Activated T-helper 2 cell treated with anti-CD3 and anti-CD28 coated beads, Interferon-gamma antibody, Interleukin-2, Interleukin-4, amounts not matched to agents 10 μg/mL and 5 μg/mL and 100 μg/mL, durations not matched to agents 14 hours and 24 hours and 36 hours (primary cell): ENCODE results near the gene MOCS3. TPM values are rescaled to one million over a fixed set of nuclear protein-coding genes. Genes with fewer than 3 reads are reported as not detected.

Source experiments
- DNase-seq: peaks from one replicate; pipeline ENCODE4 v3.0.0; 2021; ENCODE audit warnings: low spot score
- H3K27ac Mint-ChIP-seq: one replicate; pipeline ENCODE4 v1.8.0; 2021; ENCODE audit warnings: mixed read lengths
- H3K27me3 Mint-ChIP-seq: one replicate; pipeline ENCODE4 v1.8.0; 2021; ENCODE audit warnings: low read depth, mixed read lengths
- H3K36me3 Mint-ChIP-seq: one replicate; pipeline ENCODE4 v1.8.0; 2021; ENCODE audit warnings: low read depth, mixed read lengths
- H3K4me1 Mint-ChIP-seq: one replicate; pipeline ENCODE4 v1.8.0; 2021; ENCODE audit warnings: low read depth, mixed read lengths
- H3K4me3 Mint-ChIP-seq: one replicate; pipeline ENCODE4 v1.8.0; 2021; ENCODE audit warnings: low read depth, mild to moderate bottlenecking, moderate library complexity, mixed read lengths
- H3K9me3 Mint-ChIP-seq: one replicate; pipeline ENCODE4 v1.8.0; 2021; ENCODE audit warnings: mixed read lengths
- intact Hi-C: fragments of 100-400 bp; cut with micrococcal nuclease; formaldehyde crosslinking; loops from one replicate; pipeline ENCODE4 v1.15.1; 2023
- total RNA-seq: library from RNA; stranded (reverse); gene quantifications from 2 replicates; pipeline ENCODE4 v1.2.3, GENCODE V29; 2022

The MOCS3 gene
- total RNA-seq, 1 donor from 2014 or later, result 4.7 TPM

DNA sequence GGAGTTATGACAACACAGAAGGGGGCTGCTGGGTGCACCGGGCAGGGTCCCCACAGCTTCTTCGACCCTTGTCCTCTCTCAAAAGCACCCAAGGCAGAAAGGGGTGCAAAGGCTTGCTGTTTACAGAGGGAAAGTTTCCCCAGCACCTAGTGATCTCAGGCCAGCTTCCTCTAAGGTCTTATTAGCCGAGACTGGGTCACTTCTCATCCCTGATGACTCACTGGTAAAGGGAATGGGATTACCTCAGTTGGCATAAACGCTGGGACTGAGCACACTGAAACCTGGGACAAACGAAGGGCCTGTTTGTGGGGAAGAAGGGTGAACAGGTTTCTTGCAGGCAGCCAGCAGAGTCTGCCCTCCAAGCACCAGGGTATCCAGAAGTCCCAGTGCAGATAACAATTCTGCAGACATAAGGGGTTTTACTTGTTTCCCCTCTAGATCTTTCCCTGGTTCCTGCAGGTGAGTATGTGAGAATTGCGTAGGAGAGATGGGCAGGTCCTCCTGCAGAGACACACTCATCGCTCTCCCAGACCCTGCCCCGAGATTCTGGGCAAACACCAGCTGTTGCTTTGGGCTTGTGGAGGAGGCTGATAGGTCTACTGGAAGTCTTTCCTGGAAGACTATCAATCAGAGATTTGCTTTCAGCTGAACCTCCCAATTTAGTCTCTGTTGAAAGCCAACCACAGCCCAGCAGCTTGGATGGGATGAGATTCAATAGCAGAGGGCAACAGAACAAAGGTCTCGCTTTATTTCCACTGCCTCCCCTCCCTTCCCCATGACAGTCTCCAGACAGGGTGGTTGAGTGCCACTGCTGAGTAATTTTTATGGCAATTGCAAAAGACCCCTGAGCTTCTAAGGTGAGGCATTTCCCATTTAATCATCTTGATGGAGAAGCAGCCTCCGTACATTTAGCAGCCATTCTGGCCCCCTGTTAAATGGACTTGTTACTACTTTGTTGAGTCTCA lies 38.6 kb downstream of the MOCS3 start:
- Mint-ChIP-seq H3K27ac (no peak overlapping the region), H3K36me3 (no peaks in the 10 kb centered on the region), H3K4me3 (no peak overlapping the region), H3K9me3 (no peaks in the 10 kb centered on the region), H3K27me3 (peaks cover 6% of the 10 kb centered on the region), H3K4me1 (peaks cover 2% of the 10 kb centered on the region)
- no peak for DNase-seq
- intact Hi-C loops, result no loop called here

DNA sequence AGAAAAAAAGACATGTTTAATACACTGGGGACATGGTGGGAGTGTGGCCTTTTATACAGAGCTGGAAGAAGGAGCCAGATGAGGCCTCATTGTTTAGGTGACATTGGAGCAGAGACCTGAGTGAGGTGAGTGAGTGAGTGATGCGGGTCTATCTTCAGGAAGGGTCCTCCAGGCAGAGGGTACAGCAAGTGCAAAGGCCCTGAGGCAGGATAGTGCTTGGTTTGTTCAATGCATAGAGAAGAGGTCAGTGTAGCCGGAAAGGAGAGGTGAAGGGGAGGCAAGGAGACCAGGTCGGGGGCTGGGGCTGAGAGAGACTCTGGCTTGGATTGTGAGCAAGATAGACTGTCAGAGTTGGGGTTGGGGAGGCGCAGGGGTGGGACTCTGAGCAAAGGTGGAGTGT lies 40.7 kb downstream of the MOCS3 start:
- Mint-ChIP-seq H3K27ac (no peak overlapping the region), H3K4me1 (no peaks in the 10 kb centered on the region), H3K9me3 (no peaks in the 10 kb centered on the region), H3K36me3 (no peaks in the 10 kb centered on the region), H3K4me3 (no peak overlapping the region), H3K27me3 (peaks cover 10% of the 10 kb centered on the region)
- DNase-seq, result no peak
- intact Hi-C loops, result no loop called here

DNA sequence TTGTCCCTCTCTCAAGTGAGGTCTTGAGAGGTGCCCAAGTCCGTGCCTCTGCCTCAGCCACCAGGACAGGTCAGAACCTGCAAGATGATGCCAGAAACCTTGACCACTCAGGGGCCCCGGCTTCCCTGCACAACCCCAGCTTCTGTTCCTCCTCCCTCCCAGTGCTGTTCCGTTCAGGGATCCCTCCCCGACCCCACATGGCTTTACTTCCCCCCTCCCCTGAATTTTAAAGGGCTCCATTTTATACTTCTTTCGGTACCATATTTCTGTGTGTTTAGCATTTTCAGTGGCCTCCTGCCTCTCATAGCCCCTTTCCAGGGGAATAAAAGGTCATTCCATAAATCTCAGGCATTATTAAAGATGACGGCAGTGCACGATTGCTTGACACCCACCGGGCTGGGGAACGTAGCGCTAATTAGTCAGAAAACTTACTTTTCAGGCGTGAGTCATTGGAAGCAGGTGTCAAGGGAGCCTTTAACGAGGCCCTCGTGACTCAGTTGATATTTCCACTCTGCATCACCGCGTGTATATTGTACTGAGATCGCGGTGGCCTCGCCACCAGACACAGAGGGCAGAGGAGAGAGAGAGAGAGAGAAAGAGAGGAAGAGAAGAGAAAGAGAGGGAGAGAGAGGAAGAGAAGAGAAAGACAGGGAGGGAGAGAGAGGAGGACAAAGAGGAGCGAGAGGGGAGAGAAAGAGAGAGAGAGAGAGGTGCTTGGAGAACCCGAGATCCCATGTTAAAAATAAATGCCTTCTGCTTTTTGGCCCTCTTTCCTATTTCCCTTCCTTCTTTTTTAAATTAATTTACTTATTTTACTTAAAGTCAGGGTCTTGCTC lies 43.0 kb downstream of the MOCS3 start:
- Mint-ChIP-seq H3K4me3 (no peak overlapping the region), H3K4me1 (no peaks in the 10 kb centered on the region), H3K27me3 (peaks cover 10% of the 10 kb centered on the region), H3K27ac (no peak overlapping the region), H3K9me3 (no peaks in the 10 kb centered on the region), H3K36me3 (no peaks in the 10 kb centered on the region)
- intact Hi-C loops, result no loop called here
- no peak for DNase-seq

DNA sequence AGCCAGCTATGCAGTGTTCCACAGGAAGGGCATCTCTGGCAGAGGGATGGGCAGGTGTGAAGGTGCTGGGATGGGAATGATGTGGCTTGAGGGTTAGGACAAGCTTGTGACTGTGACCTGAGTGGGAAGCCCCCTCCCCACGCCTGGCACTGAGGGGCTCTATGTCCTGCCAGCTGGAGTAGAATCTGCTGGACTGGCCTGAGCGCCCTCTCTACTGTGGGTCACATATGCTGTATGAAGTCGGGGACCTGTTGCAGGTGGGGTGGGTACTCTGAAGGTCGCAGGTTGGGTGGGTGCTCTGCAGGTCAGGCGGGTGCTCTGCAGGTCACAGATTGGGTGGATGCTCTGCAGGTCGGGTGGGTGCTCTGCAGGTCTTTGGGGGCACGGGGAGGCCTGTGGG lies 44.0 kb downstream of the MOCS3 start:
- Mint-ChIP-seq H3K27ac (no peak overlapping the region), H3K36me3 (no peaks in the 10 kb centered on the region), H3K4me1 (no peaks in the 10 kb centered on the region), H3K9me3 (no peaks in the 10 kb centered on the region), H3K4me3 (no peak overlapping the region), H3K27me3 (peaks cover 10% of the 10 kb centered on the region)
- intact Hi-C loops, result no loop called here
- DNase-seq, result no peak

DNA sequence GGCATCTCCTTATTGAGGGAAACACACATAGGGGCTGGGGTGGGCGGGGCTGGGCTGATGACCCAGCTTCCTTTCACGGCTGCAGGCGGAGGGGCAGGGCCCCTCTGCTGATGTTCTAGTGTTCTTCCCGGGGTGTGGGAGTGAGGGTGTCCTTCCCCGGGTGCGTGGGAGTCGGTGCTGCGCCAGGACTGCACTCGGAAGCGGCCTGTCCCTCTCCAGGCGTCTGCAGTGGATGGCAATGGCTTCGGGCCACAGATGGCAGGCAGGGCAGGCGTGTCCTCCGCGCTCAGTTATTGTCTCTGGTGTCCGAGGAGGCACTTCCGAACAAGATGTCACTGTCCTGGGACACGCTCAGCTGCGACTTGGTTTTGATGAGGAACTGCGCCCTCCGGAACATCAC lies 45.1 kb downstream of the MOCS3 start:
- peaks cover 9% of the 10 kb centered on the region for H3K27me3 Mint-ChIP-seq
- H3K4me1 Mint-ChIP-seq, result no peaks in the 10 kb centered on the region
- H3K27ac Mint-ChIP-seq, result no peak overlapping the region
- DNase-seq, result no peak
- no peaks in the 10 kb centered on the region for H3K9me3 Mint-ChIP-seq
- no peaks in the 10 kb centered on the region for H3K36me3 Mint-ChIP-seq
- no peak overlapping the region for H3K4me3 Mint-ChIP-seq
- intact Hi-C loops, result no loop called here

DNA sequence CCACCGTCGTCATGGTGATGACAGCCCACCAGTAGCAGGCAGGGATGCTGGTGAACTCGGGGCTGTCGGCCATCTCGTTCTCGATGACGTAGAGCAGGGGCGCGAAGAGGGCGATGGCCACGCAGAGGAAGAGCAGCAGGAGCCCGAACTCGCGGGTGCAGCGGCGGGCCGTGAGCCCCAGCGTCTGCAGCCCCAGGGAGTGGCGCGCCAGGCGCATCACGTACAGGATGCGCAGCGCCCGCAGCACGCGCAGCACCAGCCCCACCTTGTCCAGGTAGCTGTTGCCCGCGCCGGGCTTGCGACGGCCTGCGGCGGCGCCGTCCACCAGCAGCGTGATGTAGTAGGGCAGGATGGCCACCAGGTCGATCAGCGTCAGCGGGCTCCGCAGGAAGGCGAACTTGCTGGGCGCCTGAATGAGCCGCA lies 45.7 kb downstream of the MOCS3 start:
- no peak overlapping the region for H3K4me3 Mint-ChIP-seq
- H3K4me1 Mint-ChIP-seq, result no peaks in the 10 kb centered on the region
- no peaks in the 10 kb centered on the region for H3K36me3 Mint-ChIP-seq
- H3K27me3 Mint-ChIP-seq, result peaks cover 8% of the 10 kb centered on the region
- no peak overlapping the region for H3K27ac Mint-ChIP-seq
- DNase-seq, result no peak
- no peaks in the 10 kb centered on the region for H3K9me3 Mint-ChIP-seq
- intact Hi-C loops, result no loop called here

DNA sequence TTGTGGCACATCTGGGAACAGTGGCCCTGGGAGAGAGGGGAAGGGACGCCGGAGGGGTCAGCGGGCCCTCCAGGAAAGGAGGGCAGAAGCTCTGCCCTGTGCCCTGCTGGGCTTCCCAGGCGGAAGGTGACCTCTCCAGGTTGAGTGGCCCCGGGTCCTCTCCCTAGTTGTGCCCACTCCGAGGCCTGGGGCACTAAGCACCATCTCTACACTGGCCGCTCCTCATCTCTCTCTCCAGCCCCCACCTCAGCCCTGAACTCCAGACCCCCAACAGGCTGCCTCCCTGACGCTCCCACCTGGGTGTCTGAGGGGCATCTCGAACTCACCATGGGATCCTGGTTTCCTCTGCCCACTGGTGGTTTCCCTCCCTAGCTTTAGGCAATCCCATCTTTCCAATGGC lies 46.2 kb downstream of the MOCS3 start:
- intact Hi-C loops, result no loop called here
- Mint-ChIP-seq H3K27me3 (peaks cover 8% of the 10 kb centered on the region), H3K9me3 (no peaks in the 10 kb centered on the region), H3K27ac (no peak overlapping the region), H3K36me3 (no peaks in the 10 kb centered on the region), H3K4me1 (no peaks in the 10 kb centered on the region), H3K4me3 (no peak overlapping the region)
- DNase-seq, result no peak

DNA sequence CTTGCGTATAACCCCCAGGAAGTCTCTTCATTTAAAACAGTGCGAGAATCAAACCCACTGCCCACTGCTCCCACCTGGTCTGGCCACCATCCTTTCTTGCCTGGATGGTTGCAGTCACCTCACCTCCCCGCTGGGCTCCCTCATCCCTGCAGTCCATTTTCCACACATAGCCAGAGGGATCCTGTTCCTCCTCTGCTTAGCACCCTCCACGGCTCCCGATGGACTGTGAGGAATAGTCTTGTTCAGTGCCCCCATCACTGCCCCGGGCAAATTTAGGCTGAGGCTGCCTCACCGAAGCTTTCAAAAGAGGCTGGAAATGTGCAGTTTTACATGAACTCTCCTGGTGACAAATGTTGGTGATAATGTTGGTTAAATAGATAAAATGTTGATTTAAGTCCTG lies 46.6 kb downstream of the MOCS3 start:
- Mint-ChIP-seq H3K4me1 (no peaks in the 10 kb centered on the region), H3K27ac (no peak overlapping the region), H3K4me3 (no peak overlapping the region)

DNA sequence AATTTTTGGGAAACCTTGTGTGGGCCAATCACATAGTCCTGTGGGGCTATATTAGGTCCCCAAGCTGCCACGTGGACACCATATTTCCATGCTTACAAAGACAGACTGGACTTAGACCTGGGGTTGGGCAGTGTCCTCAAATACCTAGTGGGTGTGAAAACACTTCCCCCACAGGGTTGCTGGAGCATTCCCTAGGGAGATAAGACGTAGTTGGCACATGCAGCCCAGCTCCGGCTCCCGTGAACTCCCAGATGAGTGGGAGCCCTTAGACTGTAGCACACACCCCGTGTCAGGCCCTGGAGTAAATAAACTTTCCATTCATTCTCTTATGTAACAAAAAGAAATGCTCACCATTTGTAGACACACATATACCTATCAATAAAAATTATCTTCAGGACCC lies 50.1 kb downstream of the MOCS3 start:
- H3K9me3 Mint-ChIP-seq, result no peaks in the 10 kb centered on the region
- intact Hi-C loops, result no loop called here
- H3K4me3 Mint-ChIP-seq, result no peak overlapping the region
- no peaks in the 10 kb centered on the region for H3K27me3 Mint-ChIP-seq
- H3K4me1 Mint-ChIP-seq, result no peaks in the 10 kb centered on the region
- H3K36me3 Mint-ChIP-seq, result no peaks in the 10 kb centered on the region
- no peak overlapping the region for H3K27ac Mint-ChIP-seq
- DNase-seq, result no peak

More for the DNA sequence above, 46.6 kb downstream of the MOCS3 start:
- Mint-ChIP-seq H3K9me3 (no peaks in the 10 kb centered on the region), H3K27me3 (peaks cover 8% of the 10 kb centered on the region), H3K36me3 (no peaks in the 10 kb centered on the region)
- intact Hi-C loops, result no loop called here
- no peak for DNase-seq

DNA sequence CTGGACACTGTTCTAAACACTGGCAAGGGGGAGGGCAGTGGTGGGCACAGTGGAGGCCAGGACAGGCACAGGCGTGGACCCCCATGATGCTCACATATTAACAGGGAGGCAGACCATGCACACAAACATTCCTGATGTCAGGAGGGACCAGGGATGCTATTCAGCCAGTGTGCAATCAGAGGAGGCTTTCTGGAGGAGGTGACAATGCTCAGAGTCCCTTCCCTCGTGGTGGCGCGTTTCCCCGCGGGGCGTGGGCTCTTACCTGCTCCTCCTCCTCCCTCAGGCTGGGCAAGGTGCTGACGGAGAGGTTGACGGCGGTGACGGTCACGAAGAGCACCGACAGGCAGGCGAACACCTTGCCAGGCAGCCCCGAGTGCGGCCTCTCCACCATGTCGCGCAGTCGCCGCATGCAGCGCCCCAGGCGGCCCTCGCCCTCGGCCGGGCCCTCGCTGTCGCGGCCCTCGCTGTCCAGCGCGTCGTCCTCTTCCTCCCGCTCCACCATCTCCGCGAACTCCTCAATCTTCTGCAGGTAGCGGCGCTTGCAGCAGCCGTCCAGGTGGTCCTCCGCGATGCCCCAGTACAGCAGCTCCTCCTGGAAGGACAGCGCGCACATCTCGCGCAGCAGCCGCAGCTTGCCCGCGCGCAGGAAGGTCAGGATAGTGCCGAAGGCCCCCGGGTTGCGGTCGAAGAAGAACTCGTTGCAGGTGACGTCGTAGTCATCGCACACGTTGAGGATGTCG lies 50.9 kb downstream of the MOCS3 start:
- Mint-ChIP-seq H3K4me1 (no peaks in the 10 kb centered on the region), H3K27ac (no peak overlapping the region), H3K27me3 (peaks cover 3% of the 10 kb centered on the region), H3K36me3 (no peaks in the 10 kb centered on the region), H3K4me3 (no peak overlapping the region), H3K9me3 (no peaks in the 10 kb centered on the region)
- DNase-seq, result no peak
- intact Hi-C loops, result no loop called here

DNA sequence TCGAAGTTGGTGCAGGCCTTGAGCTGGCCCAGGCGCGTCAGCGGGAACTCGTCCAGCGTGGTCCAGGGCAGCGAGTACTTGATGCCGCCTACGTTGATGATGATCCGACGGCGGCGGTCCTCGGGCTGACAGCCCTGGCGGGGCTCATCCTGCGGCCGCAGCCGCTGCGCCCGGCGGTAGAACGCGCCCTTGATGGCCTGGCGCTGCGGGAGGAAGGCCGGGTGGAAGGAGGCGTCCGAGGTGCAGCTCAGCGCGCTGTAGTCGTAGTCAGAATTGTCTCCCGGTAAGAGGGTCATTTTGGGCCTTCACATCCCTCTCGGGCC lies 51.4 kb downstream of the MOCS3 start:
- H3K36me3 Mint-ChIP-seq, result no peaks in the 10 kb centered on the region
- intact Hi-C loops, result no loop called here
- peaks cover 3% of the 10 kb centered on the region for H3K27me3 Mint-ChIP-seq
- DNase-seq, result no peak
- no peaks in the 10 kb centered on the region for H3K4me1 Mint-ChIP-seq
- no peak overlapping the region for H3K4me3 Mint-ChIP-seq
- H3K9me3 Mint-ChIP-seq, result no peaks in the 10 kb centered on the region
- H3K27ac Mint-ChIP-seq, result no peak overlapping the region

DNA sequence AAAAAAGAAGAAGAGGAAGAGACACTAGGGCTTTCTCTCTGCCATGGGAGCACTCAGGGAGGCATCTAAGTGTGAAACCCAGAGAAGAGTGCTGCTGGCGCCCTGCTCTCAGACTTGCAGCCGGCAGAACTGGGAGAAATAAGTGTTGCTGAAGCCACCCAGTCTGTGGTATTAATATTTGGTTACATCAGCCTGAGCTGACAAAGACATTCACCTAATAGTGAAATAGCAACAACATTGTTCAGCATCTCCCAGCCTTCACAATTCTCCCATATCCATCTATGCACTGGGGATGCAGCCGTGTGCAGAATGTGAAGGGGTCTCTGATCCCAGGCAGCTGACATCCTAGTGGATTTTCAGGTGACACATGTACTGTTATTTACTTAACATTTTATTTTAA lies 52.3 kb downstream of the MOCS3 start:
- Mint-ChIP-seq H3K4me3 (no peak overlapping the region), H3K27ac (no peak overlapping the region), H3K4me1 (no peaks in the 10 kb centered on the region), H3K9me3 (no peaks in the 10 kb centered on the region), H3K27me3 (peaks cover 3% of the 10 kb centered on the region), H3K36me3 (no peaks in the 10 kb centered on the region)
- no peak for DNase-seq
- intact Hi-C loops, result no loop called here
